Colonic mucosa (tissue), 4 donors: ENCODE measurements around the gene SCUBE1. TPM values are rescaled to one million over a fixed set of nuclear protein-coding genes. Genes with fewer than 3 reads are reported as not detected.

Experiments
- DNase-seq: peaks from one replicate; pipeline ENCODE4 v3.0.0-alpha.2; 2020
- H3K27ac ChIP-seq: fragments of 200-600 bp; one replicate; pipeline ENCODE4 v1.8.0; 2021
- H3K27me3 ChIP-seq: fragments of 200-600 bp; one replicate; pipeline ENCODE4 v1.8.0; 2021
- H3K36me3 ChIP-seq: fragments of 200-600 bp; one replicate; pipeline ENCODE4 v1.8.0; 2021
- H3K4me1 ChIP-seq: fragments of 200-600 bp; one replicate; pipeline ENCODE4 v1.8.0; 2021; ENCODE audit warnings: mild to moderate bottlenecking
- H3K4me3 ChIP-seq: fragments of 200-600 bp; one replicate; pipeline ENCODE4 v1.8.0; 2021
- H3K9ac ChIP-seq, 2 donors: one replicate each; pipeline ENCODE4 v1.7.0; 2013; ENCODE audit warnings: control low read depth in 2 of 2, low read depth in 2 of 2, low read length in 2 of 2
- H3K9me3 ChIP-seq: fragments of 200-600 bp; one replicate; pipeline ENCODE4 v1.8.0; 2021
- CTCF ChIP-seq: fragments of 200-600 bp; IDR thresholded peaks from one replicate; pipeline ENCODE4 v1.8.0; 2022; ENCODE audit warnings: antibody characterized with exemption, mild to moderate bottlenecking
- intact Hi-C: fragments of 100-400 bp; cut with DNase I; formaldehyde crosslinking; loops from one replicate; pipeline ENCODE4 v1.14.1; 2022
- total RNA-seq, 2 donors: library from RNA; stranded (reverse); fragmentation: NEBNext Ultra II Directional in 1 of 2; extraction: Animal tissue kit (Norgen Biotek cat#: 25700) in 1 of 2; gene quantifications; one replicate each; pipeline ENCODE4 v1.2.1, GENCODE V29; 2021
- donor health status: healthy.
- donor health status: DM: no; HTN: no; CAD: no.
- donor health status: DM: no; HTN: no; CAD: no.

Gene SCUBE1
- total RNA-seq, 2 donors from 2014 or later = 1.7 to 5.6 TPM

GRCh38 chr22:43181321-43182076 is 161.7 kb downstream of the SCUBE1 start:
- intact Hi-C loops = no loop called here
- H3K27me3 ChIP-seq = no peaks in the 10 kb centered on the region
- DNase-seq = no peak

DNA sequence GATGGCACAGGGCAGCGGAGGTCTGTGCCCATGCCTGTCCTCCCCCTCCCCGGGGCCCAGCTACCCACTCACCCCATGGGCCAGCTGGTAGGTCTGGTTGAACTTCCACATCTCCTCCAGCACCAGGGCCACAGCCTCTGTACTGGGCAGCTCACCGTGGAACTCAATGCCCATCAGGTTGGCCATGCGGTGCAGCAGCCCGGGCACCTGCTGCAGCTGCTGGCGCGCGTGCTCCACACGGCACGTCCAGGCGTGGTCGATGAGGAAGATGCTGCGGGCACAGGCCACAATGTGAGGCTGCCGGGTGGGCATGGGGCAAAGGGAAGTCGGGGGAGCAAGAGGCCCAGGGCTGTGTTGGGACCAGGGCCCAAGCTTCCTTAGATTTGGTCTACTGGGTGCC is 162.5 kb downstream of the SCUBE1 start:
- Histone ChIP-seq H3K27ac (no peak overlapping the region), H3K4me3 (no peak overlapping the region), H3K9ac (no peak overlapping the region), H3K36me3 (no peaks in the 10 kb centered on the region), H3K27me3 (no peaks in the 10 kb centered on the region), H3K9me3 (no peaks in the 10 kb centered on the region), H3K4me1 (peaks cover 9% of the 10 kb centered on the region)
- no peak for TF ChIP-seq CTCF
- intact Hi-C loops = no loop called here
- no peak for DNase-seq

More at GRCh38 chr22:43181321-43182076, 161.7 kb downstream of the SCUBE1 start:
- H3K4me3 ChIP-seq = no peak overlapping the region
- H3K4me1 ChIP-seq = peaks cover 12% of the 10 kb centered on the region
- H3K36me3 ChIP-seq = no peaks in the 10 kb centered on the region
- no peak overlapping the region for H3K9ac ChIP-seq
- H3K27ac ChIP-seq = no peak overlapping the region
- TF ChIP-seq CTCF = no peak
- no peaks in the 10 kb centered on the region for H3K9me3 ChIP-seq

- no peak for DNase-seq
- no peak overlapping the region for H3K9ac ChIP-seq
- H3K27me3 ChIP-seq = no peaks in the 10 kb centered on the region
- intact Hi-C loops = no loop called here
- no peak for TF ChIP-seq CTCF
- no peak overlapping the region for H3K4me3 ChIP-seq
- H3K9me3 ChIP-seq = no peaks in the 10 kb centered on the region
- H3K36me3 ChIP-seq = no peaks in the 10 kb centered on the region
- peaks cover 4% of the 10 kb centered on the region for H3K4me1 ChIP-seq
- H3K27ac ChIP-seq = no peak overlapping the region
Measured at GRCh38 chr22:43179911-43180195, 163.3 kb downstream of the SCUBE1 start.

DNA sequence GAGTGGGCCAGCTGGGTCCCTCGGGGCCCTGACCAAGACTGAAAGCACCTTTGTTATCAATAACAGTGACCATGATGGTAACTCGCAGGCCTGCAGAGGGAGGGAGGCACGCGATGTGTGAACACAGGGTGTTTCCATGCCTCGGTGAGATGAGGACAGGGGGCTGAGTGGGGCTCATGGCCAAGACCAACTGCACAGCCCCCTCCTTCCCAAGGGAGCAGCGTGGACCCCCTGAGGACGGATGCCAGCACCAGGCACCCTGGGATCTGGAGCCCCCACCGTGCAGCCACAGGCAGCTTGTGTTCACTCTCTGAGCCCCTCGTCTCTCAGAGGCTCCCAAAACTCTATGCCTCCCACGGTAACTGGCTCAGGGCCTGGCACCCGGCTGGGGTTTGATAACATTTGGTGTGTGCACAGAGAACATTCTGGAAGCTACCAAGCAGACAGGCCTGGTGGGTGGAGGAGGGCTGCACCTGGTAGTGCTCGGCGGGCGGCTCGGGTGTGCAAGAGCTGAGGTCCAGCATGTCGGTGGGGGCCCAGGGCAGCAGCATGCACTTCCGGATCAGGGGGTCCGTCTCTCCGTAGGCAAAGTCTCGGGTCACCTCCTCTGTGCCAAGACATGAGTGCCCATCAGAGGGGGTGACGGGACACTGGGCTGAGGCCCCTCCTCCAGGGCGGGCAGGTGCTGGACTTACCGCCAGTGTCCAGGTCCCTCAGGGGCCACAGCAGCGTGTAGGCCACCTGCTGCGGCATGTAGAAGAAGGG is 163.8 kb downstream of the SCUBE1 start:
- H3K36me3 ChIP-seq = no peaks in the 10 kb centered on the region
- H3K9me3 ChIP-seq = no peaks in the 10 kb centered on the region
- no peak overlapping the region for H3K27ac ChIP-seq
- DNase-seq = no peak
- no peak for TF ChIP-seq CTCF
- H3K4me3 ChIP-seq = no peak overlapping the region
- intact Hi-C loops = no loop called here
- peaks cover 4% of the 10 kb centered on the region for H3K4me1 ChIP-seq
- no peaks in the 10 kb centered on the region for H3K27me3 ChIP-seq
- no peak overlapping the region for H3K9ac ChIP-seq

GRCh38 chr22:43177479-43177878 is 165.7 kb downstream of the SCUBE1 start:
- Histone ChIP-seq H3K36me3 (no peaks in the 10 kb centered on the region), H3K4me3 (no peak overlapping the region), H3K27ac (no peak overlapping the region), H3K27me3 (no peaks in the 10 kb centered on the region), H3K9ac (no peak overlapping the region), H3K4me1 (no peaks in the 10 kb centered on the region), H3K9me3 (no peaks in the 10 kb centered on the region)
- no peak for DNase-seq
- intact Hi-C loops = no loop called here
- no peak for TF ChIP-seq CTCF
